Measurements from ENCODE around the gene TMEM107. TPM values are rescaled to one million over a fixed set of nuclear protein-coding genes. Genes with fewer than 3 reads are reported as not detected.

TMEM107 gene
- total RNA-seq, 1 experiment from 2014 or later = 37.8 TPM

- no peak for DNase-seq (ENCODE audit: low spot score)
- in situ Hi-C loops (cut with HindIII; ENCODE audit: low sequenced_read_pairs) = no loop called here
Observed at GRCh38 chr17:8153031-8153451, 23.1 kb downstream of the TMEM107 start.

GRCh38 chr17:8152112-8152775 lies 23.9 kb downstream of the TMEM107 start, which contains the start of gene PER1:
Gene PER1, minus strand, starts transcription at chr17:8152404. Its CDS starts 1,698 bp downstream, at chr17:8150706.
- in situ Hi-C loops (cut with HindIII; ENCODE audit: low sequenced_read_pairs) = no loop called here
- DNase-seq (ENCODE audit: low spot score) = peak; percentile 99

DNA sequence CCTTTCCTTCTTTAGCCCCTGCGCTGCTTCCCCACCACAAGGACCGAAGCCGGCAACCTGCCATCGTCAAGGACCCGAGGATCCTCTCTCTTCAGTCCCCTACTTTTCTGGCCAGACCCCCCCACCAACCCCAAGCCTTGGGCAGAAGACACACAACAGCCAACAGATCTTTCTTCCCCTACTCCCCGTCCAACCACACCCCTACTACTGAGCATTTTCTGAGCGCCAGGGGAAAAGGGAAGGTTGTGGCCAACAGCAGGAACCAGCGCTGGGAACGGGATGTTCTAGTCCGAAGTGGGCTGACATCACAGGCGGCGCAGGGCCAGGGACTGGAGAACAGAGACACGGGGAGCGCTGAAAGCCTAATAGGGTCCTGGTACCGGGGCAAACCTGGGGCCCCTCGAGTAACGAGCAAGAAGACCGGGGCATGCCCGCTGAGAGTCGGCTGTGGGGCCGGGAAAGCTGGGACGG lies 24.5 kb downstream of the TMEM107 start:
- in situ Hi-C loops (cut with HindIII; ENCODE audit: low sequenced_read_pairs) = no loop called here
- DNase-seq (ENCODE audit: low spot score) = peak; percentile 73

DNA sequence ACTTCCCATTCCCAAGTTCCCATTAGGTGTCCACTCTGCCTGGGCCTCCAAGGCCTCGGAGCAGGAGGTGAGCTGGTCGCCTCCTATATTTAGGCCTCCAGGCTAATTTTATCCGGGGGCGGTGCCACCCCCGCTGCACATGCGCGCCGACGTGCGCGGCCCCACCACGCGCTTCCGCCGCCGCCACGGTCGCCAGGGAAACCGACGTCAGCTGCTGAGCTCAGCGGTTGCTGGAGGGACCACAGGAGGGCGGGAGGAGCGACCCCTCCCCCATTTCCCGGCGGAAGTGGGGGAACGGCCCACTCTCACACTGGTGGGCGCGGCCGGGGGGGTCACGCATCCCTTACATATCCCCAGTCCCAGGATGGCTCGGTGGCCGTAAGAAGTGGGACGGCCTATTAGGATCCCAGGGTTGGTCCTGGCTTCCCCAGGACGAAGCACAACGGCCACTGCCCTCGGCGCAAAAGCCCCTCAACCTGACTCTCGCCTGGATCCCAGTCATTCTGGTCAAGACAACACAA lies 25.0 kb downstream of the TMEM107 start:
- in situ Hi-C loops (cut with HindIII; ENCODE audit: low sequenced_read_pairs) = no loop called here
- peak; percentile 92 for DNase-seq (ENCODE audit: low spot score)

- in situ Hi-C loops (cut with HindIII; ENCODE audit: low sequenced_read_pairs) = no loop called here
- no peak for DNase-seq (ENCODE audit: low spot score)
Observed at GRCh38 chr17:8150194-8151119, 25.7 kb downstream of the TMEM107 start.

DNA sequence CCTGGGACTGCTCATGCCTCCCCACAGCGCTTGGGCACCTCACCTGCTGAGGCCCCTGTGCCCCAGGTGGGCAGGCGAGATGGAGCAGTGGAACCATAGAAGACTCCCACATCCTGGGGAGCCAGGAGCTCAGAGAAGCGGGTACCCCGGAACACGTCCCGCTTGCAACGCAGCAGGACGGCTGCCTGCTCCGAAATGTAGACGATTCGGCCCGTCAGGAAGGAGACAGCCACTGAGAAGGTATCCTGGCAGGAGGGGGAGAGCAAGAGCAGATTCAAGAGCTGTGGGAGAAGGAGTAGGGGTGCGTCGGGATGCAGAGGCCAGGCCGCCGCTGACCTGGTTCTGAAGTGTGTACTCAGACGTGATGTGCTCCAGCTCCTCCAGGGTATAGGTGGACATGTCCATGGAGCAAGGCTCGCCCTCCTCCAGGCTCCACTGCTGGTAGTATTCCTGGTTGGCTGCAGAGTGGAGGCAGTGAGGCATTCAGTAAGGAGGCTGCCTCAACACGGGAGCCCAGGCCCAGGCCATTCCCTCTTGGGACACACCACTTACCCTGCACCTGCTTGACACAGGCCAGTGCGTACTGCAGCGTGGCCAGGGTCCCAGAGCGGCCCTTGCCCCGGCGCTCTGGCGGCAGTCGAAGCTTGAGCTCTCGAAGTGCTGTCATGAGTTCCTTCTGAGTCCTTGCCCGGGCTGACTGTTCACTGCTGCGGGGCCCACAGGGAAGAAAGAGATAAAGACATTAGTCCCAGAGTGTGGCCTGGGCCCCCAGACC lies 26.6 kb downstream of the TMEM107 start:
- DNase-seq (ENCODE audit: low spot score) = no peak
- in situ Hi-C loops (cut with HindIII; ENCODE audit: low sequenced_read_pairs) = no loop called here

DNA sequence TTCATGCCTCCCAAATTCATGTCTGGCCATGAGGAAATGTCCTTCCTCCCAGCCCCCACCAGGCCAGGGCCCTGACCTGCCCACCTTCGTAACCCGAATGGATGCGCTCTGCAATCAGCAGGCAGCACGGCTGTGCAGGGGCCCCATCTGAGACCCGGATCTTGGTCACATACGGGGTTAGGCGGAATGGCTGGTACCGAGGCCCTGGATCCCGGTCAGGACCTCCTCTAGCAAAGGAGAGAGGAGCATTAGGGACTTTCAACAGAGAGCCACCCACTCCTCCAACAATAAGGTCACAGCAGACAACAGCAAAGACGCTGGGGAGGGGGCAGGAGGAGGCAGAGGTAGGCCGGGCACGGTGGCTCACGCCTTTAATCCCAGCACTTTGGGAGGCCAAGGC lies 27.6 kb downstream of the TMEM107 start:
- no peak for DNase-seq (ENCODE audit: low spot score)
- in situ Hi-C loops (cut with HindIII; ENCODE audit: low sequenced_read_pairs) = no loop called here

- no peak for DNase-seq (ENCODE audit: low spot score)
- in situ Hi-C loops (cut with HindIII; ENCODE audit: low sequenced_read_pairs) = no loop called here
Observed at GRCh38 chr17:8147805-8148404, 28.3 kb downstream of the TMEM107 start.

DNA sequence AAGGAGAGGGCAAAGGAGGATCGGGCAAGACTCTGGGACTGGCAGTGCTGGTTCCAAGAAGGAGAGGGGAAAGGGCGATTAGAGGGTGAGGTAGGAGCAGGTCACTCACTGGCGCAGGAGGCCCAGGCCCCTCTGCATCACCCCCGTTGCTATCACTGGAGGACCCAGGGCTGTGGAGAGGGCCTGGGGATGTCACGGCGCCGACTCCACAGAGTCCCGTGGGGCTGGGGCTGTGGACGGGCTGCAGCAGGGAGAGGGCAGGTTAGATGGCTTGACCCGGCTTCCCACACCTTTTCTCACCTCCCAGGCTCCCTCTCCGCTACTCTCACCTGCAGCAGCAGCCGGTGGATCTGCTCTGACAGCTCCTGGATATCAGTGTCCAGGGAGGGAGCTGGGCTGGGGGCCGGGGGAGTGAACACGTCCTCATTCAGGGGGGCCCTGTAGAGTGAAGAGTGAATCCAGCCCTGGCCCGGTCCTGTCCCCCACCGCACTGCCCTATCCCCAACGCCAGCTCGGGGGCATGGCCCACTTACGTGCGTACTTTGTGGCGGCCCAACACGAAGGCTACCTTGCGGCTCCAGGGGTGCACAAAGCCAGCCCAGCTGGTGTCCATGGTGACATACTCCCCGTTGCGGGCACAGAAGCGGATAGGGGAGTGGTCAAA lies 28.9 kb downstream of the TMEM107 start:
- in situ Hi-C loops (cut with HindIII; ENCODE audit: low sequenced_read_pairs) = no loop called here
- DNase-seq (ENCODE audit: low spot score) = no peak

GRCh38 chr17:8146381-8147140 lies 29.6 kb downstream of the TMEM107 start:
- DNase-seq (ENCODE audit: low spot score) = no peak
- in situ Hi-C loops (cut with HindIII; ENCODE audit: low sequenced_read_pairs) = no loop called here

DNA sequence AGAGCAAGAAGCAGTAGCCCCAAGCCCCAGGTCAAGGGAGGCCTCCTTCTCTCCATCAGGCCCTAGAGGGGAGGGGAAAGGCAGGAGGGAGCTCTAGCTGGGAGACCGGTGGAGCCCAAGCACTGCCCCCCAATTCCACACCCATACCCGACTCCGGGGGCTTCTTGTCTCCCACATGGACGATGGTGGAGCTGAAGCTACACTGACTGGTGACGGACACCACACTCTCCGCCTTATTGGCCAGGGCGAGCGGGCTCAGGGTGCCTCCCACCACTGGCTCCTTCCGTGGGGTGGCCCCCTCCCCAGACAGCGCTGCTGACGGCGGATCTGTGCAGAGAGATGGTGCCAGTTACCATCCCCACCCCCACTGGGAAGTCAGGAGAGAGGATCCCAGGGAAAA lies 30.4 kb downstream of the TMEM107 start:
- DNase-seq (ENCODE audit: low spot score) = no peak
- in situ Hi-C loops (cut with HindIII; ENCODE audit: low sequenced_read_pairs) = no loop called here

DNA sequence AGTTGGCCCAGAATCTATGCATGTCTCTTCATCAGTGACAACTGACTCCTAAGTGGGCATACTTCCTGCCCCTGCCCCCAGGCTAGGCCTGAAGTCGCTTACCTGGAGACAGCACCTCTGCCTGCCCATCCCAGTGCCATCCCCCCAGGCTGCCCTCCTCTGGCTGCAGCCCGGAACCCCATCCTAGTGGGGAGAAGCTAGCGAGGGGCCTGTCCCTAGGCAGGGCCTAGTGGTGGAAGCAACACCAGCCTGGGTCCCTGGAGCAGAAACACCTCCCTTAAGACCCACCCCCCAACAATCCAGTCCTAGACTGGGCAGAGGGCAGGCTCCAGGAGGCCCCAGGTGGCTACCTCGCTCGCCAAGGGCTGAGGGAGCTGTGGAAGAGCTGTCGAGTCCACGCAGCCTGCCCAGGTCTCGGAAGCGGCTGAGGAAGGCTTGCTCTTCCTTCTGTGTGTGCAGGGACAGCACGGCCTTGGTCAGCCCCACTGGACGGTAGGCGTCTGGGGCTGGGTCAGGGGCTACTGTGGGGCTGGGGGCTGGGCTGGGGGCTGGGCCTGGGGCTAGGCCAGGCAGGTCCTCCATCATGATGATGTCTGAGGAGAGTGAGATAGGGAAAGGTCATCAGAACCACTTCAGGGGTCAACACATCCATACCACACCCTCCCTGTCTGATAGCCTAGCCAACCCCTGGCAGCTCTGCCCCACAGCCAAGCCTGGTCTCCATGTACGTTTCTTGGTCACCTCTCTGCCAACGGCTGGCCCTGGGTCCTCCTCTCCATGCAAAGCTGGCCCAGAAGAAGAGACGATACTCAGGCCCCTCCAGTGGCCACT lies 31.6 kb downstream of the TMEM107 start:
- in situ Hi-C loops (cut with HindIII; ENCODE audit: low sequenced_read_pairs) = no loop called here
- DNase-seq (ENCODE audit: low spot score) = no peak

DNA sequence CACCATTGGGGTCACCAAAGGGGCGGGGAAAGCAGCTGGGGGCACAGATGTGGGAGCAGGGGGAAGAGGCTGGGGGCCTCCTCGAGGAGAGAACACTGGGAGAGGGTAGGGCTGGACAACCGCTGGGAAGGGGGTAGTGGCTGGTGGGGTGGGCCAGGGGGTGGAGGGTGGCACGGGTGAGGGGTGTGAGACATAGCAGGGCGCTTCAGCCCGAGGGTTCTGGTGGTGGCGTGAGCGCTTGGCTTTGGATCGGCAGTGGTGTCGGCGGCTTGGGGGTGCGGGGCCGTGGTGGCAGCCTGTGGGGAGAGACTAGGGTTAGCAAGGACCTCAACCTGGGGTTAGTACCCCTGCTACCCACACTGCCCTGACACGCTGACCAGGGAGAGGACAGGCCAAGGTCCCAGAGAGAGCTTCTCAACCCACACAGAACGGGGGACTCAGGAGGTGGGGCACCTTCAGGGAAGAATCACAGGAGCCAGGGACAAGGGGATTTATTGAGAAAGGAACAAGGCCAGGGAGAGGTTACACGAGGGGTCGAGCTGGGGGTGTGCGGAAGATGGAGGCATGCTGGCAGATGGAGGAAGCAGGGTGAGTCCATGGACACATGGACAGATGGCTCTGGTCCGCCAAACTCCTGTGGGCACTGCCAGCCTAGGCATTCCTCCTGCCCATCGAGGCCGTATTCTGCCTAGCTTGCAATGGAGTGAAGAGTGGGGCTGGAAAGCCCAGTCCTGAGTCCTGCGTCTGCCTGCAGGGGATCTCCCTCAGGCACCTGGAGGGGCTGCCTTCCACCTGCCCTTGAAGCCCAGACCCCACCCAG lies 32.4 kb downstream of the TMEM107 start:
- in situ Hi-C loops (cut with HindIII; ENCODE audit: low sequenced_read_pairs) = no loop called here

DNA sequence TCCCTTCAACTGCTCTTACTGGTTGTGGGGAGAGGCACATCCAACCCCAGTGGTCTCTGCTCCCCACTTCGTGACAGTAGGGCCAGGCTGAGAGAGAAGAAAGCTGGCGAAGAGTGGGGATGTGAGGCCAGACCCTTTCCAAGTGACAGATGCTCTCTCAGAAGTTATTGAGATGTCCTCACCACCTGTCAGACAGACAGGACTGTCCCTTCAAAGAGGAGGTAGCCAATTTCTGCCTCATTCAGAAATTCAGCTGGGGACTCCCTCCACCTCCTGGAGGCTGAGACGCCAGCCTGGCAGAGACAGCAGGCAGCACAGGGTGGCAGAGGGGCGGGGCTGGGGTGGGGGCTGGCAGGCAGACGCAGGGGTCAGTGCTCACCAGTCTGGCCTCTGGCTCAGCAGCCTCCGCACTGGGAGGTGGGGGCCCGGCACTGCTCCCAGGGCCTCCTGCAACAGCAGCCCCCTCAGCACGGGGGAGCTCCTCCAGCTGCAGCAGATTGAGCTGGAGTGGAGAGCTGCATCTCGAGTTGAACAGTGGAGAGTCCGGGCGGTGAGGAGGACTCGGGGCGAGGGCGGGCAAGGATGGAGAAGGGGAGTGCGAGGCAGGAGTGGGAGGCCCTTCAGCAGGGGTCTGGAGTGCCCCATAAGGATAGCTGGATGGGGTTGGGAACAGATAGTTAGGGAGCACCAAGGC lies 33.1 kb downstream of the TMEM107 start:
- no peak for DNase-seq (ENCODE audit: low spot score)
- in situ Hi-C loops (cut with HindIII; ENCODE audit: low sequenced_read_pairs) = no loop called here

More for the DNA sequence above, 32.4 kb downstream of the TMEM107 start:
- no peak for DNase-seq (ENCODE audit: low spot score)

- no peak for DNase-seq (ENCODE audit: low spot score)
- in situ Hi-C loops (cut with HindIII; ENCODE audit: low sequenced_read_pairs) = no loop called here
Observed at GRCh38 chr17:8142158-8142886, 33.9 kb downstream of the TMEM107 start.

Measured in G401 (cell line).